HepG2 (cell line): Measurements from ENCODE around the gene HDGFL2. TPM values are rescaled to one million over a fixed set of nuclear protein-coding genes. Genes with fewer than 3 reads are reported as not detected.

ENCODE experiments used
- LCORL ChIP-seq, 2 experiments: fragments of 450-650 bp in 1 of 2; sonication (generic) in 1 of 2; formaldehyde crosslinking in 1 of 2; IDR thresholded peaks; 2 replicates each; pipeline versions ENCODE4 v1.5.0 to v1.6.1; 2017 to 2020; ENCODE audit warnings: antibody characterized with exemption in 1 of 2, missing genetic modification reagents in 1 of 2
- MYC ChIP-seq: sonication (generic); formaldehyde crosslinking; IDR thresholded peaks from 2 replicates; pipeline ENCODE4 v1.9.0; 2021; ENCODE audit warnings: missing genetic modification reagents, borderline replicate concordance
- ZMYM3 ChIP-seq: sonication (generic); formaldehyde crosslinking; IDR thresholded peaks from 2 replicates; pipeline ENCODE4 v1.5.1; 2020; ENCODE audit warnings: mild to moderate bottlenecking, missing genetic modification reagents
- ZNF136 ChIP-seq: sonication (generic); formaldehyde crosslinking; IDR thresholded peaks from 2 replicates; pipeline ENCODE4 v1.8.1; 2022; ENCODE audit warnings: low read depth, mild to moderate bottlenecking, moderate library complexity, missing genetic modification reagents
- ZNF142 ChIP-seq: sonication (generic); formaldehyde crosslinking; IDR thresholded peaks from 2 replicates; pipeline ENCODE4 v1.4.0; 2020; ENCODE audit warnings: missing genetic modification reagents
- ZNF724P ChIP-seq: sonication (generic); formaldehyde crosslinking; IDR thresholded peaks from 2 replicates; pipeline ENCODE4 v1.8.0; 2022; ENCODE audit warnings: missing genetic modification reagents, borderline replicate concordance
- polyA plus RNA-seq, 8 experiments: library from polyadenylated mRNA; depleted of rRNA in 3 of 8; stranded (reverse) in 7 of 8; unstranded in 1 of 8; fragments of >200 nt; fragmentation: Illumina TruSeq in 4 of 8; extraction: Trizol in 4 of 8; gene quantifications; 2 replicates each; pipeline versions ENCODE4 v1.2.1 to v1.2.3, GENCODE V29; 2011 to 2016; ENCODE audit warnings: low read depth in 4 of 8, missing spikeins in 1 of 8, mixed read lengths in 1 of 8; ENCODE audit not compliant: insufficient read depth in 1 of 8
- total RNA-seq, 5 experiments: library from RNA; depleted of rRNA; stranded (reverse); fragments of >200 nt; fragmentation: Illumina TruSeq; extraction: Trizol; gene quantifications; 2 replicates each; pipeline ENCODE4 v1.2.3, GENCODE V29; 2016; ENCODE audit warnings: low read depth in 1 of 5
- TF ChIP-seq, protein P1 (sequence below): sonication (generic); formaldehyde crosslinking; IDR thresholded peaks from 2 replicates; pipeline ENCODE4 v1.5.0; 2020; ENCODE audit warnings: missing genetic modification reagents

HDGFL2 gene
- total and polyA plus RNA-seq, 2 of the 13 experiments (the other 11 are each of a cell fraction or from before 2014, with no cell fraction given) = 20.0 to 51.1 TPM

- TF ChIP-seq LCORL (IDR thresholded peaks at IDR 0.05) = no peak
- TF ChIP-seq LCORL (CRISPR knock-in tag; IDR thresholded peaks at IDR 0.05) = no peak
- TF ChIP-seq ZNF136 (CRISPR knock-in tag) = no peak
- TF ChIP-seq ZMYM3 (CRISPR knock-in tag) = no peak
- TF ChIP-seq, protein P1, sequence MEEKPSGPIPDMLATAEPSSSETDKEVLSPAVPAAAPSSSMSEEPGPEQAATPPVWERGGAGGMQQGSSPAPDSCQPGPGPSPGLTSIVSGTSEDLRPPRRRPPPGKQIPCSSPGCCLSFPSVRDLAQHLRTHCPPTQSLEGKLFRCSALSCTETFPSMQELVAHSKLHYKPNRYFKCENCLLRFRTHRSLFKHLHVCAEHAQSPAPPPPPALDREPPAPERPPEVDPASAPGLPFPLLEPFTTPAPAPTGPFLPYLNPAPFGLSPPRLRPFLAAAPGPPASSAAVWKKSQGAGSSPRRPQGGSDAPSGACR (CRISPR knock-in tag) = no peak
- no peak for TF ChIP-seq ZNF142 (CRISPR knock-in tag)
- no peak for TF ChIP-seq MYC (CRISPR knock-in tag)
- TF ChIP-seq ZNF724P (CRISPR knock-in tag) = no peak
- TF ChIP-seq, all 625 proteins: peak for 0
These were observed 36.6 kb downstream of the HDGFL2 start (continued) for GRCh38 chr19:4508698-4509097.
